GM12874 (cell line): ENCODE data around the gene DHX38.

Experiments
- CTCF ChIP-seq: IDR thresholded peaks from 2 replicates; pipeline ENCODE4 v1.5.1; 2011; ENCODE audit warnings: low read depth, mild to moderate bottlenecking, control low read depth, low read length, moderate library complexity; ENCODE audit not compliant: insufficient read depth

Gene DHX38

GRCh38 chr16:72128701-72129100, 35.1 kb downstream of the DHX38 start:
- TF ChIP-seq CTCF, result no peak

- no peak for TF ChIP-seq CTCF
Measured at GRCh38 chr16:72129976-72130656, 36.5 kb downstream of the DHX38 start.

GRCh38 chr16:72131036-72131435, 37.4 kb downstream of the DHX38 start:
- no peak for TF ChIP-seq CTCF

- TF ChIP-seq CTCF, result no peak
Measured at GRCh38 chr16:72132726-72133125, 39.1 kb downstream of the DHX38 start.

GRCh38 chr16:72134507-72134906, 40.9 kb downstream of the DHX38 start:
- TF ChIP-seq CTCF, result no peak

GRCh38 chr16:72137380-72138063, 43.9 kb downstream of the DHX38 start:
- no peak for TF ChIP-seq CTCF

DNA sequence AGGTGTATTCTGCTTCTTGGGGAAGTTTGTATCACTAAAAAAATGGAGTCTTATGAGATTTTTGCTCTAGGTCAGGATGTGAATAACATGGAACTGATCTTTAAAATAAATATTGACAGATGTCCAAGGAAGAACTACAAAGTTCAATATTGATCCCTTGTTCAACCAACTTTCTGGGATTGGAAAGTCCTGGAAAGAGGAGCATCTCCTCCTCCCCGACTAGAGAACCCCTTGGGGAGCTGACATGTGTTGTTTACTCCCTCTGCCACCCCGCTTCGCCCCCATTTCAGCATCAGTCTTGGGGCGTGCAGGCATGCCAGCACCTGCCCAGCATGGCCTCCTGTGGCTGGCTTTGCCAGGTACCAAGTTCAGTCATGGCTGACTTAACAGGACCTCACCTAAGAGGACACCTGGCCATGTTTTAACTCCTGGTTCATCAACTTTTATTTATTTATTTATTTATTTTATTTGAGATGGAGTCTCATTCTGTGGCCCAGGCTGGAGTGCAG, 44.5 kb downstream of the DHX38 start:
- TF ChIP-seq CTCF, result no peak
